ENCODE data around the gene NPPC.

DNA sequence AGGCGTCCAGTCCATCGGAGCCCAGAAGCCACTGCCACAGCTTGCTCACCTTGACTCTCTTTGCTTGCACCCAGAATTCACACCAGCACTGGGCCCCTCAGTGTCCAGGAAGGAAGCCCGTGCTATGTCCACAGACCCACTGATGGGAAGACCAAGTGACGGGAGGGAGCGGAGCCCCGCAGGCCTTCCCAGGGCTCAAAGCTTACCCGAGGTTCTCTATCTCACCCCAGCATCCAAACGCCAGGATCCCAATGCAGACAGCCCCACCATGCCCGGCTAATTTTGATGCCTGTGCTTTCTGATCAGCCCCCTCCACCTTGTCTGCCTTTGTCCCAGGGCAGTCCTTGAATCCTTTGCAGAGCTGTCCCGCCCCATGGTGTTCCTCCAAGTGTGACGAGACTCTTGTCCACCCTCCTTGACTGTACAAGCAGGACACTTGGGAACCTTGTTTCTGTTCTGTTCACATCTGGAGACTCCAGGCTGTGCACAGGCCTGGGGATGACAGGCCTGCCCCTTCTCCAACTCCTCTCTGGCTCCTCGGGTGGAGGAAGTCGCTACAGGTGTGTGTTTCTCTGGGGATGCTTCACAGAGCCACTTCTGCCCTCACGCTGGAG, 12.0 kb downstream of the NPPC start:
- TF ChIP-seq, protein P1, sequence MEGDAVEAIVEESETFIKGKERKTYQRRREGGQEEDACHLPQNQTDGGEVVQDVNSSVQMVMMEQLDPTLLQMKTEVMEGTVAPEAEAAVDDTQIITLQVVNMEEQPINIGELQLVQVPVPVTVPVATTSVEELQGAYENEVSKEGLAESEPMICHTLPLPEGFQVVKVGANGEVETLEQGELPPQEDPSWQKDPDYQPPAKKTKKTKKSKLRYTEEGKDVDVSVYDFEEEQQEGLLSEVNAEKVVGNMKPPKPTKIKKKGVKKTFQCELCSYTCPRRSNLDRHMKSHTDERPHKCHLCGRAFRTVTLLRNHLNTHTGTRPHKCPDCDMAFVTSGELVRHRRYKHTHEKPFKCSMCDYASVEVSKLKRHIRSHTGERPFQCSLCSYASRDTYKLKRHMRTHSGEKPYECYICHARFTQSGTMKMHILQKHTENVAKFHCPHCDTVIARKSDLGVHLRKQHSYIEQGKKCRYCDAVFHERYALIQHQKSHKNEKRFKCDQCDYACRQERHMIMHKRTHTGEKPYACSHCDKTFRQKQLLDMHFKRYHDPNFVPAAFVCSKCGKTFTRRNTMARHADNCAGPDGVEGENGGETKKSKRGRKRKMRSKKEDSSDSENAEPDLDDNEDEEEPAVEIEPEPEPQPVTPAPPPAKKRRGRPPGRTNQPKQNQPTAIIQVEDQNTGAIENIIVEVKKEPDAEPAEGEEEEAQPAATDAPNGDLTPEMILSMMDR (conservative IDR thresholded peaks at IDR 0.05), result no peak
- TF ChIP-seq EZH2 (IDR thresholded peaks at IDR 0.05; ENCODE audit: low read depth), result no peak

Measured in PC-9 (cell line).